ENCODE data around the gene RASGEF1B.
A peak's percentile ranks its signal among the peaks of the same experiment; 100 is the strongest.
"Not testable (repeated sequence)": the region's sequence is repeated elsewhere in the genome, so short reads cannot be mapped to it uniquely, and the experiment has no call there.

Gene RASGEF1B

GRCh38 chr4:81429031-81429430 lies 42.7 kb downstream of the RASGEF1B start:
- no peak for DNase-seq

DNA sequence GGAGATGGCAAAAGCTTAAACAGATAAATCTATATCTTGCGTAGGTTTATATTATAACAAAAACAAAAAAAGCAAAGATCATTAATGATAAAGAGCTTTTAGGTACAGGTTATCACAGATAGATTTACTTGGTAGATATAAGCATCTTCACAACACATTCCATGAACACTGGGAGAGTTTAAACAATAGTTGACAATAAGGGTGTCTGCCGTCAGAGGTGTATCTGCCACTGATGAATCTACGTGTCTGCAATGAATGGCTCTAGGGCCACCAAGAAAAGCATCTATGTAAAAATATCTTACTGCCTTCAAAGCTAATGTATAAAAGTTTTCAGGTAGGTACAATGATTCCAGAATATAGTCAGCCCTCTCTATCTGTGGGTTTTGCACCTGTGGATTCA lies 43.7 kb downstream of the RASGEF1B start:
- no peak for DNase-seq

DNA sequence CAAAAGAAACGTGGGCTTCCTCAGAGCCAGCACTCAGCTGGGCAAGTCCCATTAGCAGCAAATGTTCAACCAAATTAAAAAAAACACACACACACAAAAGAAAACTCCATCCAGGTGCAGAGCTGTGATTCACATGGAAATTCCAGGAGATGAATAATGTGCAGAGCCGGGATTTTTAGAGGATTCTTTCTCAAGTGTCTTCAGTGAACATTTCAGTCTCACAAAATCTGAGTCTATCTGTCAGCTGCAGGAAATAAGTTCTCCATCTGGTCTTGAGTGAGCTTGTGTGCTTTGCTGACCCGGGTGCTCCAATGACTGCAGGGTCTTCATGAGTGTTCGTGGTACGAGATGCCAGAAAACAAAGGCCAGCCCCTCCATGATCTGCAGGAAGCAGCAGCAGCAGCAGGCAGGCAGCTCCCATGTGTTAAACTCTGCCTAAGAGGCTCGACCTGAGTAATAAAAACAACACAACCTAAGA lies 44.3 kb downstream of the RASGEF1B start:
- DNase-seq: no peak

DNA sequence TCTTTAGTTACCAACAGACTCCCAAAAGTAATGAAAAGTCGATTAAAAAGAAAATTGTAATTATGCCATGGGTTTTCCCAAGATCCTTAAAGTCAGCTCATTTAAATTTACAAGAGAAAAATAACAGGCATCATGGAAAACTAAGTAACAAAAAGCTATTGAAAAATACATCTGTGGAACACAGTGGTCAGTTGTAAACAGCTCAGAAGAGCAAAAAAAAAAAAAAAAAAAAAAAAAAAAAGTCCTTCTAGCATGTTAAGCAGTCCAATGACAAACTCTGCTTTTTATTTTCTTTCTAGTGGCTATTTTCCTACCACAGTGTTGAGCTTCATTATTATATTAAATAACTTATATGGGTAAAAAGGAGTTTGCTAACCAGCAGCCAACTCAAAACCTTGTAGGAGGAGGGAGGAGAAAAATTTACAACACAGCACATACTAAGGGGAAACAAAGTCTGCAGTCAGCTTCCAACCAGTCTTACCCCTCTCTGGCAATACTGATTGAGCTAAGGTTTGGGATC lies 44.9 kb downstream of the RASGEF1B start:
- no peak for DNase-seq

DNA sequence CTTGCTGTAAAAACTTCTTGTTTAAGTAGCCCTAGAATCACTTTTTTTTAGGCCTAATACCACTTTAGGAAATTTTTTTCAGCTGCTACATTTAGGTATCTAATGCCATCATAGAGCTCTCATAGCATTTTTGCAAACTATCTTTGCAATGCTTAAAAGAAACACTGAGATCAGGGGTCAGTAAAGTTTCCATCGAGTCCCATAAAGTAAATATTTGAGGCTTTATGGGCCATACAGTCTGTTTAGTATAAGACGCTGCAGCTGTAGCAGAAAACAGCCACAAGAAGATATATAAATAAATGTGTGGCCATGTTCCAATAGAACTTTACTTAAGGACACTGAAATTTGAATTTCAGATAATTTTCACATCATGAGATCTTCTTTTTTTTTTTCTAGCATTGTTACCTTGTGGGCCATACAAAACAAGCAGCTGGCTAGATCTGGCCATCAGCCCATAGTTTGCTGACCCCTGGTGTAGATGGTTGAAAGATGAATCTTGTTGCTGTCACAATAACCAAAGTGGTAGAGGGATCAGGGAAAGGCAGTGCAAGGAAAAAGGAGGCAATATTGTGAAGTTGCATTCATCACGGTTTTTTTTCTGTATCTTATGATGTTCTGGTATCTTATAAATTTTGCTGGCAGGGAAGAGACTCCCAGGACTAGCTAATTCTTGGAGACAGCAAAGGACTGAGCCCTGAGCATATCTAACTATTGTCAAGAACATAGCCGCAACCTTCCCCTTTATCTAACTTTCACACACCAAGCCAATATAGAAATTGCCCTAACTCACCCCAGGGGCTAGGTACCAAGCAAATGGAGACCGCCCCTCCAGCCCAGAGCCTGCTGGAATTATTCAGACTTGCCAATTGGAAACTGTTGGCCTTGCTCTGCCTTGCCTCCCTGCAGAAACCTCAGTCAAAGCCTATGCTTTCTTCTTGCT lies 46.6 kb downstream of the RASGEF1B start:
- no peak for DNase-seq

DNA sequence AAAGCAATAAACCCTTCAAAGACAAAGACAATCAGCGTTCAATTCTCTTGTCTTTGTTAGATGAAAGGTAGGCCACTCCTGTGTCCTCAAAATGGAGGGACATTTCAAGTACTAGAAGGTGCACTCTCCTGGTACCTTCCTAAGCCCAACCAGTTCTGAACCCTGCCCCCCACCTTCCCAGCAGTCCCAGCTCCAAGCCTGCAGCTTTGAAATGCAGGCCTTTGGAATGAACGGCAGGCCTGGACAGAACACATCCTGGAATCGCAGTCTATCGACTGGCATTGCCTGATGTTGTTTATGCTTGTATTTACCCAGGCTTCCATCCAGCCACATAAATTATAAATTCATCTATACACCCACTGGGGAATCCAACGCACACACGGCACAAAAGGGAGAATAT lies 47.4 kb downstream of the RASGEF1B start:
- no peak for DNase-seq

GRCh38 chr4:81422595-81422994 lies 49.1 kb downstream of the RASGEF1B start:
- no peak for DNase-seq

- no peak for DNase-seq
Measured at GRCh38 chr4:81421346-81422218, 50.1 kb downstream of the RASGEF1B start.

DNA sequence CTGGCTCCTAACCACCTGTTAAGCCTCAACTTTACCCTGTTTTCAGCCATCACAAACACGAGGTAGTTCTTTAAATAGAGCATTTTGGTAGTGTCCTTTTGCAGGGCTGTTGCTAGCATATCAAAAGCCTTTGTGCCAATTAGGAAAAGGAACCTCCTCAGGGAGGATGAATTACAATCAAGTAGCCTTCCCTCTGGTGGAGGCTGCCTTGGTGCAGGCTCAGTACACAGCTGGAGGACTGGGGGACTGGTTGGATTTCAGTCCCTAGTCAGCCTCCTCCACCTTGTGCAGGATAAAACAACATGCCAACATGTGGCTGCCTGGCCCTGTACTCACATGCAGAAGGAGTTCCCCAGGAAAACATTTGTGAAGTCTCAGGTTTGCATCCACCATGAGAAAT lies 53.1 kb downstream of the RASGEF1B start:
- no peak for DNase-seq

DNA sequence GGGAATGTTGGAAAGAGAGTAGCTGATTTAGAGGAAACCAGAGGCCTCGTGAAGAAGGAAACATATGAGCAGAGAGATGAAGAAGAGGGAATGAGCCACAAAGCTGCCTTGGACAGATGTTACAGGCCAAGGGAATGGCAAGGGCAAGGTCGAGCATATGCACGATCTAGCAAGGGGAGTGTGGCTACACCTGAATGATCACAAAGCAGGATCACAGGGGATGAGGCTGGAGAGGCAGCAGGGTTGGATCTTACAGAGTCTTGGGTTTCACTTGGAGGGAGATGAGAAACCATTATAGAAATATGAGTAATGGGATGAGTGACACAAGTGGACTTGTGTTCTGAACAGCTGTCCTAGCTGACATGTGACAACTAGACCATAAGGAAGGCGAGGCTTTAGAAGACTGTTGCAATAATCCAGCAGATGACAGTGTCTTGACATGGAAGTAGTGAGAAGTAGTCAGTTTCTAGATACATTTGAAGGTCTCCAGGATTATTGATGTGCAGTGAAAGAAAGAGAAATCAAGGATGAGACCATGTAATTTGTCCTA lies 58.7 kb downstream of the RASGEF1B start:
- no peak for DNase-seq

DNA sequence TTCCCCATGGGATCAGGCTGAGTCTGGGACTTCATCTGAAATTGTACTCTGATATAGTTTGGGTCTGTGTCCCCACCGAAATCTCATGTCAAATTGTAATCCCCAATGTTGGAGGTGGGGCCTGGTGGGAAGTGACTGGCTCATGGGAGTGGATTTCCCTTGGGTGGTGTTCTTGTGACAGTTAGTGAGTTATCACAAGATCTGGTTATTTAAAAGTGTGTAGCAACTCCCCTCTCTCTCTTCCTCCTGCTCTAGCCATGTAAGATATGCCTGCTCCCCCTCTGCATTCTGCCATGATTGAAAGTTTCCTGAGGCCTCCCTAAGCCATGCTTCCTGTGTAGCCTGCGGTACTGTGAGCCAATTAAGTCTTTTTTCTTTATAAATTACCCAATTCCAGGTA lies 61.0 kb downstream of the RASGEF1B start:
- no peak for DNase-seq

DNA sequence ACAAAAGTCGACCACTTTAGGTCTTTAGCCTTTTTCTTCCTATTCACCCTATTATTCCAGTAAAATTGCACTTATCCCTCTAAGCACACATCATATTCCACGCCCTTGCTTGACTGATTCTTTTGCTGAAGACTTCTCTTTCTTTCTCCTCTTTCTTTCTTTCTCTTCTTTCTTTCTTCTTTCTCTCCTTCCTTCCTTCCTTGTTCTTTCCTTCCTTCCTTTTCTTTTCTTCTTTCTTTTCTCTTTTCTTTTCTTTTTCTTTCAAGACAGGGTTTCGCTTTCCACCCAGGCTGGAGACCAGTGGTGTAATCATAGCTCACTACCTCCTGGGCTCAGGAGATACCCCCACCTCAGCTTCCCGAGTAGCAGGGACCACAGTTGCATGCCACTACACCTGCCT lies 61.9 kb downstream of the RASGEF1B start:
- no peak for DNase-seq

DNA sequence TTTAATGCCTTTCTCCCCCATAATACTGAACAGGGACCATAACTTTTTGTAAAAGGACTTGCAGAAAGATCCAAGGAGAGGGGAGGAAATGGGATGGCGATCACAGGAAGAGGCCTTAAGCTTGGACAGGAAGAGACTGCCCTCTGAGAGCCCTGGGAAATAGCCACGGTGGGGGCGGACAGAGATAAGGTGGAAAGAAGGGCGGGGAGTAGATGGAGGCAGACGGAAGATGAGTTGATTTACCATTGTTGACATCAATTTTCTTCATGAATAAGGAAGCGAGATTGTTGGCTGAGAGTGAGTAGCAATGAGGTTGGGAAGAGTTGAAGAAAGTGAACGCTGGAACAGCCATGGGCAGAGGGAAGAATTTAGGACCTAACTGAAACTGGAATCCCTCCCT lies 63.4 kb downstream of the RASGEF1B start:
- DNase-seq: no peak

DNA sequence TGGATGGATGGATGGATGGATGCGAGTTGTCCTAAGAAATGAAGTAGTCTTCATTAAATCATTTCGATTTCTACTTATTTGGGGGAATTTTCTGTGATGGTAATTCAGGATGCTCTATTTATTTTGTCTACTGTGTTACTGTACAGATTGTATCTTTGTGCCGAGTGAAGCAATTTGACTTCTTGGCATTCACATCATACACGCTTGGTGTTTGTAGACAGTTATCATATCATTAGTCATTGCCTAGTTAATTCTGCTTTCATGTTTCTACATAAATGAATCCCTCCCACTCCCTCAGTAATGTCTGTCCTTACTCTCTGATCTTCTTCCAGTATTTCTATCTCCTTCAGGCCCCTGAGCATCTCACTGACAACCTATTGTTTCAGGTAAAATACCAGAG lies 64.0 kb downstream of the RASGEF1B start:
- no peak for DNase-seq

GRCh38 chr4:81406481-81406880 lies 65.2 kb downstream of the RASGEF1B start:
- DNase-seq: not testable (repeated sequence)

- peak in 3 of 5 experiments; percentile 6 to 65 (median 50) for DNase-seq
Measured at GRCh38 chr4:81405900-81406401, 65.8 kb downstream of the RASGEF1B start.

GRCh38 chr4:81404741-81405140 lies 67.0 kb downstream of the RASGEF1B start:
- DNase-seq: no peak

GRCh38 chr4:81404294-81404693 lies 67.4 kb downstream of the RASGEF1B start:
- no peak for DNase-seq

GRCh38 chr4:81399306-81400086 lies 72.2 kb downstream of the RASGEF1B start:
- no peak for DNase-seq

DNA sequence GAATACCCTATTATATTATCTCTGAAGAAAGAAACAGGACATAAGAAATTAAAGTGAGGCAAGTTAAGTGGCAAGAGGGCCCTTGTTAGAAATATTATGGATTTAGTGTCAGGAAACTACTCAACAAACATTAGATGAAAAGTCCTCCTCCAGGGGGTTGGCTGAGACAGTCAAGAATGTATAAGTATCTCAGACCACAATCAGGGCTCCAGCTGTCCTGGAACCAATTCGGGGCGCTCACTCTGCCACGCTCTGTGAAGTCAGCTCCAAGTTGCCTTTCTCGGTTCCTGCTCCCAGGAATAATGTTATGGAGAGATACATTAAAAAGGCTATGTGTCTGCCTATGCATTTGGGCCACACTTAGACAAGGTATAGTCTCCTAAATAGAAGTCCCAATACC lies 73.3 kb downstream of the RASGEF1B start:
- DNase-seq: no peak

GRCh38 chr4:81397635-81398034 lies 74.1 kb downstream of the RASGEF1B start:
- no peak for DNase-seq

DNA sequence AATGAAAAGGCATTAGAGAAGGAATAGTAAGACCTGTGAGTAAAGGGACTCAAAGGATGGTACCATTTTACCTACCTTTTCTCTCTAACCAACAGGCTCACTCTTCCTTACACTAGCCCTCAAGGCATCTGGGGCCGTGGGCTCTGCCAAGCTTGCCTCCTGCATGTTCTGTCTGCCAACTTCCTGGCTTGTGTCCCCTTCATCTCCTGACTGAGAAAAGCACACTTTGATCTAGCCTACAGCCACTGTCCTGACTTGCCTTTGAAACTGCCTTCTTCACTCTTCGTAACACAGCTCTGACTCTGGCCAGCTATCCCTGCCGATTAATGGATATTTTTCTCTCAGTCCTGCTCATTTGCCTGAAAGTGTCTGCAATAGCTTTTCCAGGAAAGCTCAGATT lies 76.5 kb downstream of the RASGEF1B start:
- DNase-seq: no peak

Data from T-helper 2 cell (primary cell).